ENCODE results near the gene SLC26A6.
A peak's percentile ranks its signal among the peaks of the same experiment; 100 is the strongest.

Gene SLC26A6

DNA sequence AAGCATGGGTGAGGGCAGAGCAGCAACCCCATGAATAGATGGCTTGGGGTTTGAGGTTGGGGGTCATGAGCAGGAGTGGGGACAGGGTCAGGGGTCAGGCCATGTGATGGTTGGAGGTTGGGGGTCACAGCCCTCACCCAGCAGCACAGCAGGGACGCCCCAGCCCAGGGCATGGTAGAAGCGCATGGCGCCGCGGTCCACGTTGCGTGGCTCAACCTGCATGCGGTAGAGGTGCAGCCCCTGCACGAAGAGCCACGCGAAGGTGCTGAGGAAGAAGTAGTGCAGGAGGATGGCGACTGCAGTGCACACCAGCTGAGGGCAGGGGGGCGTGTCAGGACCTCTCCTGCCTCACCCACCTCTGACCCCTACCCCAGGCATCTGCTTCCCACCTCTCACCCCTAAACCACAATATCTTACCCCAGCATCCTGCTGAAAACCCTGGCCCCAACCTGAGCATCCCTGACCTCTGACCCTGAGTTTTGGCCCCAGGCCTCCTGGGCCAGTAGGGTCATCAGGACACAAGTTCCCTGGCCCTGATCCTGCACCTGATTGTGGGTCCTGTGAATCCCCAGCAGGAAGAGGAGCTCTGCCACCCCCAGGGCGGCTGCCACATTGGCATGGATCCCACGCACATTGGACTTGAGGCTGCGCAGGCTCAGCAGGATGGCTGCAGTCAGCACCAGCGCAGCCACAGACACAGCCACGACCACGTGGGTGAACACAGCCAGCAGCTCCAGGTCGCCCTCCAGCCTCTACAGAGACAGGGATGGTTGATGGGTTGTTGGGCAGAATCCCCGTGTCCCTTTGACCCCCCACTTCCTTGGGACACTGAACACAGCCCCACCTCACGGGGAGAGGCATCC is 9.9 kb upstream of the SLC26A6 start:
- H3K36me3 ChIP-seq (ENCODE audit: control insufficient read depth, insufficient read depth, low read length), result peaks cover 41% of the 10 kb centered on the region
- 94 to 99% methylated on average over 14 to 15 of the region's 22 CpGs for WGBS, 2 experiments (ENCODE audit: insufficient coverage in 2 of 2)
- no peaks in the 10 kb centered on the region for H3K9me3 ChIP-seq (ENCODE audit: control insufficient read depth, low read length)
- H3K4me1 ChIP-seq (ENCODE audit: control insufficient read depth, insufficient read depth, low read length, poor library complexity, severe bottlenecking), result no peaks in the 10 kb centered on the region
- no peak overlapping the region for H3K4me3 ChIP-seq (ENCODE audit: extremely low read depth, insufficient read depth, low read length, poor library complexity, severe bottlenecking)
- no peak overlapping the region for H3K27ac ChIP-seq (ENCODE audit: low read depth, low read length, severe bottlenecking)

DNA sequence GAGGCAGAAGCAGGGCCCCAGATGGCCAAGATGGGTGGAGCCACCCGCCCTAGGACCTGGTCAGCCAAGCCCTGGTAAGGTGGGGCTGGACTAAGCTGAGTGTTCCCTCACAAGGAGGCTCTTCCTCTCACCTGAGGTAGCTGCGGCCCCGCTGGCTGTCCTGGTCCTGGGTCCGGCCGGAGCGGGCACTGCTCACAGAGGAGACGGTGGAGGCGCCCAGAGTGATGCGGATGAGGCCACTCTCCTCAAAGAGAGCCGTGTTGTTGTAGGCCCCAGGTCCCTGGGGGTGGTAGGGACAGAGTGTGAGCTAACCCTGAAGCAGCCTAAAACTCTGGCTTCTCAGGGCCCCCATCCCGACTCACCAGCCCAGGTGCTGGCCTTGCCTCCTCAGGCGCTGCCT is 7.3 kb upstream of the SLC26A6 start:
- no peak overlapping the region for H3K27ac ChIP-seq (ENCODE audit: low read depth, low read length, severe bottlenecking)
- H3K4me1 ChIP-seq (ENCODE audit: control insufficient read depth, insufficient read depth, low read length, poor library complexity, severe bottlenecking), result peaks cover 2% of the 10 kb centered on the region
- no peak overlapping the region for H3K4me3 ChIP-seq (ENCODE audit: extremely low read depth, insufficient read depth, low read length, poor library complexity, severe bottlenecking)
- 97 to 99% methylated on average over 9 to 12 of the region's 12 CpGs for WGBS, 2 experiments (ENCODE audit: insufficient coverage in 2 of 2)
- H3K9me3 ChIP-seq (ENCODE audit: control insufficient read depth, low read length), result no peaks in the 10 kb centered on the region
- peaks cover 51% of the 10 kb centered on the region for H3K36me3 ChIP-seq (ENCODE audit: control insufficient read depth, insufficient read depth, low read length)

DNA sequence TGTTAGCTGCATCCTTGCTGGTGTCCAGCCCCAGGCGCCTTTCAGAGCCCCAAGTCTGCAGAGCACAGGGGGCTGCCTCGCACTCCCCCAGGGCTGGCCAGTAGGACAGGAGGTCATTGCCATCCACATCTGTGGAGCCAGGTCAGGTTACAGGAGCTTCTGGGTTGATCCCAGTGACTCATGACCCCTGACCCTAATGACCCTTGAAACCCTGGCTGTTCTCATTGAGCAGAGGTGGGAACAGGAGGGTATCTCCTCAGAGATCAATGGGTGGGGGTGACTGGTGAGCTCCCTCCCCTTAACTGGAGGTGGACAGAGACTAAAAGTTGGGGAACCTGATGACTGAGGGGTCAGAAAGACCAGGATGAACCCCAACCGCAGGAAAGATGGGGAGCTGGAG is 6.1 kb upstream of the SLC26A6 start:
- H3K36me3 ChIP-seq (ENCODE audit: control insufficient read depth, insufficient read depth, low read length), result peaks cover 53% of the 10 kb centered on the region
- 92% methylated on average over 2 to 3 of the region's 3 CpGs for WGBS, 2 experiments (ENCODE audit: insufficient coverage in 2 of 2)

GRCh38 chr3:48639944-48640606 is 4.8 kb upstream of the SLC26A6 start:
- Histone ChIP-seq H3K4me1 (ENCODE audit: control insufficient read depth, insufficient read depth, low read length, poor library complexity, severe bottlenecking) (peaks cover 17% of the 10 kb centered on the region), H3K9me3 (ENCODE audit: control insufficient read depth, low read length) (no peaks in the 10 kb centered on the region), H3K27ac (ENCODE audit: low read depth, low read length, severe bottlenecking) (no peak overlapping the region), H3K4me3 (ENCODE audit: extremely low read depth, insufficient read depth, low read length, poor library complexity, severe bottlenecking) (no peak overlapping the region), H3K36me3 (ENCODE audit: control insufficient read depth, insufficient read depth, low read length) (peaks cover 42% of the 10 kb centered on the region)
- WGBS, 2 experiments (ENCODE audit: insufficient coverage in 2 of 2), result 96 to 97% methylated on average over 35 to 36 of the region's 38 CpGs

More for the DNA sequence above, 6.1 kb upstream of the SLC26A6 start:
- Histone ChIP-seq H3K27ac (ENCODE audit: low read depth, low read length, severe bottlenecking) (no peak overlapping the region), H3K9me3 (ENCODE audit: control insufficient read depth, low read length) (no peaks in the 10 kb centered on the region), H3K4me1 (ENCODE audit: control insufficient read depth, insufficient read depth, low read length, poor library complexity, severe bottlenecking) (peaks cover 13% of the 10 kb centered on the region), H3K4me3 (ENCODE audit: extremely low read depth, insufficient read depth, low read length, poor library complexity, severe bottlenecking) (no peak overlapping the region)

- Histone ChIP-seq H3K36me3 (ENCODE audit: control insufficient read depth, insufficient read depth, low read length) (peaks cover 52% of the 10 kb centered on the region), H3K27ac (ENCODE audit: low read depth, low read length, severe bottlenecking) (no peak overlapping the region), H3K4me3 (ENCODE audit: extremely low read depth, insufficient read depth, low read length, poor library complexity, severe bottlenecking) (no peak overlapping the region), H3K9me3 (ENCODE audit: control insufficient read depth, low read length) (no peaks in the 10 kb centered on the region), H3K4me1 (ENCODE audit: control insufficient read depth, insufficient read depth, low read length, poor library complexity, severe bottlenecking) (peaks cover 23% of the 10 kb centered on the region)
- WGBS, 2 experiments (ENCODE audit: insufficient coverage in 2 of 2), result 81 to 88% methylated on average over 5 to 6 of the region's 6 CpGs
These were observed 2.0 kb upstream of the SLC26A6 start for GRCh38 chr3:48637305-48637704.

GRCh38 chr3:48636149-48636655 is 941 bp upstream of the SLC26A6 start:
- H3K36me3 ChIP-seq (ENCODE audit: control insufficient read depth, insufficient read depth, low read length), result peaks cover 59% of the 10 kb centered on the region
- peak overlapping the region; percentile 95 for H3K4me3 ChIP-seq (ENCODE audit: extremely low read depth, insufficient read depth, low read length, poor library complexity, severe bottlenecking)
- H3K4me1 ChIP-seq (ENCODE audit: control insufficient read depth, insufficient read depth, low read length, poor library complexity, severe bottlenecking), result peaks cover 23% of the 10 kb centered on the region
- peak overlapping the region; percentile 90 for H3K27ac ChIP-seq (ENCODE audit: low read depth, low read length, severe bottlenecking)
- WGBS, 2 experiments (ENCODE audit: insufficient coverage in 2 of 2), result 0 to 7% methylated on average over 2 to 7 of the region's 10 CpGs
- H3K9me3 ChIP-seq (ENCODE audit: control insufficient read depth, low read length), result no peaks in the 10 kb centered on the region

DNA sequence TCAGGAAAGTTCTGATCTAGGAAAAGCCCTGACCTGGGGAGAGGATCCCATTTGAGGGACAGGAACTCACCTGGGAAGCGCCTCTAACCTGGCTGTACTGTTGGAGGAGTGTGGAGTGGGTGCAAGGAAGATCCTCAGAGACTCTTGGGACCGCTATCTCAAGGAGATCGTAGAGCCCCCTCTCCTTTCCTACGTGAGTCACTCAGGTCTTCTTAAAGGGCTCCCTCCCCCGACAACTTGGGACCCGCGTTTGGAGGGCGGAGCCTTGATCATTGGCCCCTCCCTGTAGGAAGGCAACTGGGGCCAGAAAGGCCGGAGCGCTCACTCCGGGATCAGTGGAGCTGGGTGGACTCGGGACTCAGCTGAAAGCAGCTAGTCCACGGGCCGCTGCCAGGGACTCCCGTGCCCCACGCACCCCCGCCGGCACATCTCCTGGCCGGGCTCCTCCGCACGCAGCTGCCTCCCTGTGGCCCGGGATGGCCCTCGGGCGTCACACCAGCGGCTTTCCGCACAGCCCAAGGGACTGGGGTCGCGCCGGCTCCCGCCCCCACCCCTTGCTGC is 520 bp downstream of the SLC26A6 start:
- Histone ChIP-seq H3K4me3 (ENCODE audit: extremely low read depth, insufficient read depth, low read length, poor library complexity, severe bottlenecking) (peak overlapping the region; percentile 95), H3K9me3 (ENCODE audit: control insufficient read depth, low read length) (no peaks in the 10 kb centered on the region), H3K27ac (ENCODE audit: low read depth, low read length, severe bottlenecking) (peak overlapping the region; percentile 90), H3K36me3 (ENCODE audit: control insufficient read depth, insufficient read depth, low read length) (peaks cover 62% of the 10 kb centered on the region), H3K4me1 (ENCODE audit: control insufficient read depth, insufficient read depth, low read length, poor library complexity, severe bottlenecking) (peaks cover 23% of the 10 kb centered on the region)
- 1% methylated on average over 23 to 27 of the region's 30 CpGs for WGBS, 2 experiments (ENCODE audit: insufficient coverage in 2 of 2)

DNA sequence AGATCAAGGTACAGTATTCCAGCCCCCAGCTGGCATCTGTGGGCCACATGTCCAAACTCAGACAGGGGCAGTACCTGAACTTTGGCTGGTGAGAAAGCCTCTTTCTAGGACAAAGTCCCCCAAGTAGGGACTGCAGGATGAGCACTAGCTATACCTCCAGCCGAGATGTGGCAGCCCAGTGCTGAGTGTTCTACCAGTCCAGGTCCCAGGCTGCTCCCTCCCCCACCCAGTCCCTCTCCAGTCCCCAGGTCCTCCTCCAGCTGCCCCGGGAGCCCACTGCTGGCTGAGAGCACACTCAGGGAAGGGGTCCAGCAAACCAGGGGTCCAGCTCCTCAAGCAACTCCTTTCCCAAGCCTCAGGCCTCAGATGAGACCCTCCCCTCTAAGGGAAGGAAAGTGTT is 1.5 kb downstream of the SLC26A6 start:
- Histone ChIP-seq H3K27ac (ENCODE audit: low read depth, low read length, severe bottlenecking) (no peak overlapping the region), H3K36me3 (ENCODE audit: control insufficient read depth, insufficient read depth, low read length) (peaks cover 66% of the 10 kb centered on the region), H3K4me1 (ENCODE audit: control insufficient read depth, insufficient read depth, low read length, poor library complexity, severe bottlenecking) (peaks cover 23% of the 10 kb centered on the region), H3K4me3 (ENCODE audit: extremely low read depth, insufficient read depth, low read length, poor library complexity, severe bottlenecking) (no peak overlapping the region), H3K9me3 (ENCODE audit: control insufficient read depth, low read length) (no peaks in the 10 kb centered on the region)
- WGBS, 2 experiments (ENCODE audit: insufficient coverage in 2 of 2), result 100% methylated on average over 1 of the region's 2 CpGs

DNA sequence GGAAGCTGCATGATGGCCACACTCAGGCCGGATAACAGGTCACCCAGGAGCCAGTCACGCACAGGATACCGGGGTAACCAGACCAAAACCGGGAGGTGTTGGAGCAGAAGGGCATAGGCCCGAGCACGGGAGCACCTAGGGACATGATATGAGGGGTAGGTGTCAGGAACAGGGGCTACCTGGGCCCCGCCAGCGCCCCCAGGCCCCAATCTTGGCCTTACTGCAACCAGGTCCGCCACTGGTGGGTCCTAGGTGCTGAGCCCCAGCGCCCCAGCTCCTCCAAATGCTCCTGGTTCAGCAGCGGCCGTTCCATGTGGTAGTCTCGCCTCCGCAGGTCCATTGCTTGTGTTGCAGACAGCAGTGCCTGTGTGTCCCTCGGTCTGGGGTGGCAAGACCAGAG is 2.0 kb downstream of the SLC26A6 start:
- peaks cover 71% of the 10 kb centered on the region for H3K36me3 ChIP-seq (ENCODE audit: control insufficient read depth, insufficient read depth, low read length)
- no peaks in the 10 kb centered on the region for H3K9me3 ChIP-seq (ENCODE audit: control insufficient read depth, low read length)
- WGBS, 2 experiments (ENCODE audit: insufficient coverage in 2 of 2), result 92 to 97% methylated on average over 13 to 15 of the region's 15 CpGs
- H3K4me1 ChIP-seq (ENCODE audit: control insufficient read depth, insufficient read depth, low read length, poor library complexity, severe bottlenecking), result peaks cover 23% of the 10 kb centered on the region
- no peak overlapping the region for H3K27ac ChIP-seq (ENCODE audit: low read depth, low read length, severe bottlenecking)
- no peak overlapping the region for H3K4me3 ChIP-seq (ENCODE audit: extremely low read depth, insufficient read depth, low read length, poor library complexity, severe bottlenecking)

DNA sequence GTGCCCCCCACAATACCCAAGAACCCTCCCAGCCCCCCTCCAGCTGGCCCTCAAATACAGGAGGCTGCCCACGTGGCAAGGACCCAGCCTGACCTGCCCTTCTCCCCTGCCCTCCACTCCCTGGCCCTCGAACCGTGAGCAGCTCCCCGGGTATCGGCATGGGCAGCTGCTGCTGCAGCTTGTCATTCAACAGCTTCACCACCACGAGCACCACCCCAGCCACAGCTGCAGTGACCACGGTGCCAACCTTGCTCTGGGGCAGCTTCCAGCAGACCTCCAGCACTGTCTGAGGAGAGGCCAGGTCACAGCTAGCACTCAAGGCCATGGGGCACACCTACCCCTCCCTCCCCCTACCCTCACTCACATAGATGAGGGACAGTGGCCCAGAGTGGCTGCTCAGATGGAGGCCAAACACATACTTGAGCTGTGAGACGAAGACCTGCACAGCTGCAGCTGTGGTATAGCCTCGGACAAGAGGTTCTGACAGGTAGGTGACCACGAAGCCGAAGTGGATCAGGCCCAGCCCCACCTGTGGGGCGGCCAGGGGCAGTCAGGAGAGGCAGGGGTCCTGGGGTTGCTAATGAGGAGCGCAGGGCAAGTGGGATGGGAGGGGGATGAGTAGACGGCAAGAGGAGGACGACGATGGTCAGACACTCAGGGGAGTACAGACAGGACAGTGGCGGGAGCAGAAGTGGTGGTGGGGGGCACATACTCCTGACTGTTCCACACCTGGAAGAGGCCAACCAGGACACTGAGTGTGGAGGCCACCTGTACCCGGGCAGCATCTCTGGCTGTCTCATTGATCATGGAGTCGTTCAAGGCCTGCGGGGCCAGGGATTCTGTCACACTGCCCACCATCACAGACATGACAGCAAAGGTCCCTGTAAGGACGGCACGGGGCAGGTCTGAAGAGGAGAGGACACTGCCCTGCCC is 3.5 kb downstream of the SLC26A6 start:
- H3K27ac ChIP-seq (ENCODE audit: low read depth, low read length, severe bottlenecking), result no peak overlapping the region
- H3K4me3 ChIP-seq (ENCODE audit: extremely low read depth, insufficient read depth, low read length, poor library complexity, severe bottlenecking), result no peak overlapping the region
- 98 to 99% methylated on average over 13 to 17 of the region's 22 CpGs for WGBS, 2 experiments (ENCODE audit: insufficient coverage in 2 of 2)
- H3K36me3 ChIP-seq (ENCODE audit: control insufficient read depth, insufficient read depth, low read length), result peaks cover 74% of the 10 kb centered on the region
- no peaks in the 10 kb centered on the region for H3K9me3 ChIP-seq (ENCODE audit: control insufficient read depth, low read length)
- peaks cover 14% of the 10 kb centered on the region for H3K4me1 ChIP-seq (ENCODE audit: control insufficient read depth, insufficient read depth, low read length, poor library complexity, severe bottlenecking)
